Measurements from ENCODE around the gene RAB11A. TPM values are rescaled to one million over a fixed set of nuclear protein-coding genes. Genes with fewer than 3 reads are reported as not detected.

RAB11A gene
- total and polyA plus RNA-seq, 9 of the 15 experiments (the other 6 are each of a cell fraction or from before 2014, with no cell fraction given): 129 to 369 (median 245) TPM

GRCh38 chr15:65913631-65914199 is 44.4 kb downstream of the RAB11A start:
- H3K4me3 ChIP-seq: no peak overlapping the region
- H3K27ac ChIP-seq (ENCODE audit: extremely low read depth, low read depth, low read length): no peak overlapping the region
- no peak overlapping the region for H2AFZ ChIP-seq (ENCODE audit: low read depth, low read length)
- no peaks in the 10 kb centered on the region for H3K79me2 ChIP-seq (ENCODE audit: control insufficient read depth, insufficient read depth, low read length)
- ATAC-seq (no peak), DNase-seq (ENCODE audit: extremely low read depth in 1 of 4, low spot score in 3 of 4) (no peak), FAIRE-seq (no peak)
- intact Hi-C loops (cut with micrococcal nuclease): no loop called here
- H3K9me3 ChIP-seq (replicated peaks; ENCODE audit: control insufficient read depth, insufficient read depth, low read depth, low read length): no peaks in the 10 kb centered on the region
- CTCF ChIA-PET (ENCODE audit: low intra/inter-chr PET ratio): no interaction called here
- TF ChIP-seq, protein P1, sequence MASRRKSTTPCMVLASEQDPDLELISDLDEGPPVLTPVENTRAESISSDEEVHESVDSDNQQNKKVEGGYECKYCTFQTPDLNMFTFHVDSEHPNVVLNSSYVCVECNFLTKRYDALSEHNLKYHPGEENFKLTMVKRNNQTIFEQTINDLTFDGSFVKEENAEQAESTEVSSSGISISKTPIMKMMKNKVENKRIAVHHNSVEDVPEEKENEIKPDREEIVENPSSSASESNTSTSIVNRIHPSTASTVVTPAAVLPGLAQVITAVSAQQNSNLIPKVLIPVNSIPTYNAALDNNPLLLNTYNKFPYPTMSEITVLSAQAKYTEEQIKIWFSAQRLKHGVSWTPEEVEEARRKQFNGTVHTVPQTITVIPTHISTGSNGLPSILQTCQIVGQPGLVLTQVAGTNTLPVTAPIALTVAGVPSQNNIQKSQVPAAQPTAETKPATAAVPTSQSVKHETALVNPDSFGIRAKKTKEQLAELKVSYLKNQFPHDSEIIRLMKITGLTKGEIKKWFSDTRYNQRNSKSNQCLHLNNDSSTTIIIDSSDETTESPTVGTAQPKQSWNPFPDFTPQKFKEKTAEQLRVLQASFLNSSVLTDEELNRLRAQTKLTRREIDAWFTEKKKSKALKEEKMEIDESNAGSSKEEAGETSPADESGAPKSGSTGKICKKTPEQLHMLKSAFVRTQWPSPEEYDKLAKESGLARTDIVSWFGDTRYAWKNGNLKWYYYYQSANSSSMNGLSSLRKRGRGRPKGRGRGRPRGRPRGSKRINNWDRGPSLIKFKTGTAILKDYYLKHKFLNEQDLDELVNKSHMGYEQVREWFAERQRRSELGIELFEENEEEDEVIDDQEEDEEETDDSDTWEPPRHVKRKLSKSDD (conservative IDR thresholded peaks at IDR 0.05; ENCODE audit: low read length): no peak
- TF ChIP-seq ZNF133 (CRISPR knock-in tag; IDR thresholded peaks at IDR 0.05) (no peak), ZNF239 (CRISPR knock-in tag; IDR thresholded peaks at IDR 0.05) (no peak), USF2 (CRISPR knock-in tag; IDR thresholded peaks at IDR 0.05) (no peak), THAP12 (CRISPR knock-in tag; IDR thresholded peaks at IDR 0.05) (no peak), MCM5 (IDR thresholded peaks at IDR 0.05; ENCODE audit: low read depth) (no peak), POLR2G (IDR thresholded peaks at IDR 0.05; ENCODE audit: low read depth, low read length) (peak; percentile 45; the same call in 1 of the 2 replicates)
- H3K36me3 ChIP-seq (ENCODE audit: control insufficient read depth, insufficient read depth, low read length): peaks cover 24% of the 10 kb centered on the region; the same call in 2 of the 3 replicates
- peaks cover 0 to 7% of the 10 kb centered on the region in 2 experiments; a peak in 2 of 5 replicates for H3K4me1 ChIP-seq (replicated peaks in 1 of 2; ENCODE audit: control insufficient read depth in 2 of 2, insufficient read depth in 2 of 2, low read length in 2 of 2)
- H3K4me2 ChIP-seq (ENCODE audit: insufficient read depth, low read length): no peak overlapping the region
- POLR2A ChIA-PET: interaction anchor here (0.6 to 1.4 kb wide), 3 partner anchors 9 to 540 kb away, joined by 3 to 4 read pairs (median 4); no protein-coding TSS in a partner anchor
- H3K9me1 ChIP-seq (ENCODE audit: control insufficient read depth, insufficient read depth, low read length): peaks cover 9% of the 10 kb centered on the region
- H3K27me3 ChIP-seq (ENCODE audit: control insufficient read depth in 2 of 2, insufficient read depth in 2 of 2, low read length in 2 of 2): no peaks in the 10 kb centered on the region
- H4K20me1 ChIP-seq (replicated peaks; ENCODE audit: control insufficient read depth, insufficient read depth, low read length): no peaks in the 10 kb centered on the region; the same call in 1 of the 2 replicates
- BruUV-seq (replicated peaks): no TSS peak
- H3K9ac ChIP-seq (ENCODE audit: insufficient read depth in 1 of 2, low read depth in 2 of 2, low read length in 2 of 2): no peak overlapping the region; a peak in 1 of 4 replicates
- WGBS (ENCODE audit: insufficient coverage, low coverage, missing lambda C conversion rate): 85% methylated on average over 8 of the region's 13 CpGs
- in situ Hi-C loops (cut with MboI): no loop called here

Measured in K562 (cell line).